Thoracic aorta (tissue), 2 donors: Measurements from ENCODE around the gene GALNT7. TPM values are rescaled to one million over a fixed set of nuclear protein-coding genes. Genes with fewer than 3 reads are reported as not detected.

Experiments used
- ATAC-seq: fragments of 150-250 bp; one replicate; pipeline ENCODE4 v1.8.0; 2017; ENCODE audit warnings: low read depth; ENCODE audit not compliant: insufficient number of reproducible peaks, low FRiP score
- DNase-seq: peaks from one replicate; pipeline ENCODE4 v3.0.0-alpha.2; 2020; ENCODE audit warnings: low spot score
- H3K27ac ChIP-seq, 2 donors: fragments of 200-600 bp; sonication (generic); 1 replicate in 1 of 2; 2 replicates in 1 of 2; pipeline ENCODE4 v1.5.1; 2016; ENCODE audit warnings: mild to moderate bottlenecking in 2 of 2, moderate library complexity in 2 of 2
- H3K27me3 ChIP-seq: fragments of 200-600 bp; sonication (generic); replicated peaks from 2 replicates; pipeline ENCODE4 v1.6.0; 2016; ENCODE audit warnings: mild to moderate bottlenecking; ENCODE audit not compliant: insufficient read depth
- H3K36me3 ChIP-seq: fragments of 200-600 bp; sonication (generic); one replicate; pipeline ENCODE4 v1.5.1; 2016
- H3K4me1 ChIP-seq, 2 donors: fragments of 200-600 bp; sonication (generic); 1 replicate in 1 of 2; 2 replicates in 1 of 2; pipeline versions ENCODE4 v1.5.1 to v1.6.0; 2016; ENCODE audit warnings: low read depth in 2 of 2, mild to moderate bottlenecking in 1 of 2; ENCODE audit not compliant: control insufficient read depth in 1 of 2
- H3K4me3 ChIP-seq: fragments of 200-600 bp; sonication (generic); 2 replicates; pipeline ENCODE4 v1.5.1; 2016; ENCODE audit warnings: mild to moderate bottlenecking
- H3K9me3 ChIP-seq: fragments of 200-600 bp; sonication (generic); 2 replicates; pipeline ENCODE4 v1.5.1; 2016
- CTCF ChIP-seq: fragments of 200-600 bp; sonication (generic); IDR thresholded peaks from one replicate; pipeline ENCODE4 v1.5.1; 2019; ENCODE audit warnings: antibody characterized with exemption
- total RNA-seq, 2 donors: library from RNA; depleted of rRNA; stranded (reverse); fragments of >200 nt; gene quantifications; one replicate each; pipeline versions ENCODE4 v1.1.0 to v1.2.3, GENCODE V29; 2016

The GALNT7 gene
- total RNA-seq, 2 donors from 2014 or later = 12.7 to 23.1 TPM

- no peak for ATAC-seq
- Histone ChIP-seq H3K9me3 (no peaks in the 10 kb centered on the region), H3K4me3 (no peak overlapping the region), H3K27me3 (no peaks in the 10 kb centered on the region), H3K36me3 (no peaks in the 10 kb centered on the region), H3K27ac (no peak overlapping the region), H3K4me1 (no peaks in the 10 kb centered on the region)
- no peak for DNase-seq
- no peak for TF ChIP-seq CTCF
Measured at GRCh38 chr4:173138624-173139023, 30.0 kb upstream of the GALNT7 start.

- TF ChIP-seq CTCF = no peak
- Histone ChIP-seq H3K36me3 (no peaks in the 10 kb centered on the region), H3K9me3 (no peaks in the 10 kb centered on the region), H3K27me3 (no peaks in the 10 kb centered on the region), H3K4me1 (no peaks in the 10 kb centered on the region), H3K4me3 (no peak overlapping the region), H3K27ac (no peak overlapping the region)
- DNase-seq = no peak
- ATAC-seq = no peak
Measured at GRCh38 chr4:173139561-173139960, 29.1 kb upstream of the GALNT7 start.

GRCh38 chr4:173145131-173145530 is 23.5 kb upstream of the GALNT7 start:
- DNase-seq = no peak
- TF ChIP-seq CTCF = no peak

GRCh38 chr4:173146456-173146855 is 22.2 kb upstream of the GALNT7 start:
- Histone ChIP-seq H3K4me3 (no peak overlapping the region), H3K9me3 (no peaks in the 10 kb centered on the region)

More at GRCh38 chr4:173145131-173145530, 23.5 kb upstream of the GALNT7 start:
- no peak overlapping the region for H3K4me3 ChIP-seq
- no peaks in the 10 kb centered on the region for H3K4me1 ChIP-seq
- no peaks in the 10 kb centered on the region for H3K27me3 ChIP-seq
- H3K36me3 ChIP-seq = no peaks in the 10 kb centered on the region
- no peaks in the 10 kb centered on the region for H3K9me3 ChIP-seq
- no peak overlapping the region for H3K27ac ChIP-seq
- no peak for ATAC-seq

GRCh38 chr4:173151496-173151895 is 17.1 kb upstream of the GALNT7 start:
- no peaks in the 10 kb centered on the region for H3K4me1 ChIP-seq
- no peak overlapping the region for H3K4me3 ChIP-seq
- H3K36me3 ChIP-seq = no peaks in the 10 kb centered on the region
- no peak overlapping the region for H3K27ac ChIP-seq
- H3K27me3 ChIP-seq = no peaks in the 10 kb centered on the region
- TF ChIP-seq CTCF = no peak
- ATAC-seq (no peak), DNase-seq (no peak)
- no peaks in the 10 kb centered on the region for H3K9me3 ChIP-seq

More at GRCh38 chr4:173146456-173146855, 22.2 kb upstream of the GALNT7 start:
- Histone ChIP-seq H3K36me3 (no peaks in the 10 kb centered on the region), H3K27ac (no peak overlapping the region), H3K4me1 (no peaks in the 10 kb centered on the region), H3K27me3 (no peaks in the 10 kb centered on the region)
- no peak for TF ChIP-seq CTCF
- ATAC-seq = no peak
- DNase-seq = no peak
